Stimulated activated CD4-positive, alpha-beta T cell treated with anti-CD3 and anti-CD28 coated beads, Interleukin-4, amount 100 ng/mL, for 48 hours (primary cell): ENCODE measurements around the gene TRIAP1.
A peak's percentile ranks its signal among the peaks of the same experiment; 100 is the strongest.
"Not testable (repeated sequence)": the region's sequence is repeated elsewhere in the genome, so short reads cannot be mapped to it uniquely, and the experiment has no call there.

Experiments used
- DNase-seq, 2 donors: peaks; one replicate each; pipeline ENCODE4 v3.0.0-alpha.2; 2020; ENCODE audit warnings: low read depth in 2 of 2

TRIAP1 gene

GRCh38 chr12:120445911-120446843 is at the start of gene TRIAP1, which contains the start of gene GATC:
Gene TRIAP1 (minus strand): TSS chr12:120446384. CDS start chr12:120446372, 12 bp downstream.
Gene GATC (plus strand): TSS chr12:120446444. CDS start chr12:120446481, 37 bp downstream.
- DNase-seq = peak; percentile 81 to 86

GRCh38 chr12:120495186-120495730 is 49.1 kb upstream of the TRIAP1 start:
- no peak for DNase-seq

GRCh38 chr12:120490833-120491512 is 44.8 kb upstream of the TRIAP1 start:
- no peak for DNase-seq

GRCh38 chr12:120490325-120490724 is 44.1 kb upstream of the TRIAP1 start:
- DNase-seq = no peak

GRCh38 chr12:120489018-120489417 is 42.8 kb upstream of the TRIAP1 start:
- DNase-seq = no peak

- DNase-seq = no peak
Measured at GRCh38 chr12:120488057-120488640, 42.0 kb upstream of the TRIAP1 start.

- DNase-seq = not testable (repeated sequence)
Measured at GRCh38 chr12:120487552-120487951, 41.4 kb upstream of the TRIAP1 start.

- DNase-seq = no peak
Measured at GRCh38 chr12:120485961-120486881, 40.0 kb upstream of the TRIAP1 start.

- DNase-seq = no peak
Measured at GRCh38 chr12:120483621-120484020, 37.4 kb upstream of the TRIAP1 start.

GRCh38 chr12:120481022-120481767 is 35.0 kb upstream of the TRIAP1 start:
- DNase-seq = no peak

- no peak for DNase-seq
Measured at GRCh38 chr12:120480211-120480610, 34.0 kb upstream of the TRIAP1 start.

GRCh38 chr12:120479458-120479857 is 33.3 kb upstream of the TRIAP1 start:
- no peak for DNase-seq

GRCh38 chr12:120475643-120476042 is 29.5 kb upstream of the TRIAP1 start:
- no peak for DNase-seq

- no peak for DNase-seq
Measured at GRCh38 chr12:120474616-120474960, 28.4 kb upstream of the TRIAP1 start.

GRCh38 chr12:120473807-120474615 is 27.8 kb upstream of the TRIAP1 start:
- DNase-seq = no peak

GRCh38 chr12:120472521-120472920 is 26.3 kb upstream of the TRIAP1 start:
- DNase-seq = no peak

GRCh38 chr12:120470150-120470784 is 24.1 kb upstream of the TRIAP1 start:
- DNase-seq = no peak

- DNase-seq = peak; percentile 95
Measured at GRCh38 chr12:120469450-120470149, 23.4 kb upstream of the TRIAP1 start, which contains the start of gene SRSF9. Gene SRSF9 (minus strand): TSS chr12:120469748. CDS start chr12:120469609, 139 bp downstream.
